ENCODE measurements around the gene SLC37A3.
"Not testable (repeated sequence)": the region's sequence is repeated elsewhere in the genome, so short reads cannot be mapped to it uniquely, and the experiment has no call there.

The SLC37A3 gene

GRCh38 chr7:140345426-140345825, 52.9 kb downstream of the SLC37A3 start:
- DNase-seq: no peak

GRCh38 chr7:140342727-140343514, 55.4 kb downstream of the SLC37A3 start:
- DNase-seq: no peak

- not testable (repeated sequence) for DNase-seq
Observed at GRCh38 chr7:140338959-140339358, 59.4 kb downstream of the SLC37A3 start.

GRCh38 chr7:140334341-140335057, 63.8 kb downstream of the SLC37A3 start:
- DNase-seq: no peak

GRCh38 chr7:140333686-140334085, 64.6 kb downstream of the SLC37A3 start:
- DNase-seq: no peak

- no peak for DNase-seq
Observed at GRCh38 chr7:140333223-140333622, 65.1 kb downstream of the SLC37A3 start.

GRCh38 chr7:140330595-140330994, 67.7 kb downstream of the SLC37A3 start:
- DNase-seq: no peak

- no peak for DNase-seq
Observed at GRCh38 chr7:140330128-140330527, 68.2 kb downstream of the SLC37A3 start.

GRCh38 chr7:140327261-140327661, 71.1 kb downstream of the SLC37A3 start:
- no peak for DNase-seq

- DNase-seq: peak; percentile 26
Observed at GRCh38 chr7:140326116-140326928, 72.0 kb downstream of the SLC37A3 start.

- no peak for DNase-seq
Observed at GRCh38 chr7:140325600-140325999, 72.7 kb downstream of the SLC37A3 start.

GRCh38 chr7:140324714-140325113, 73.6 kb downstream of the SLC37A3 start:
- DNase-seq: no peak

- no peak for DNase-seq
Observed at GRCh38 chr7:140322759-140323158, 75.6 kb downstream of the SLC37A3 start.

- DNase-seq: not testable (repeated sequence)
Observed at GRCh38 chr7:140320078-140320477, 78.3 kb downstream of the SLC37A3 start.

- DNase-seq: no peak
Observed at GRCh38 chr7:140317999-140318398, 80.3 kb downstream of the SLC37A3 start.

GRCh38 chr7:140317597-140317996, 80.7 kb downstream of the SLC37A3 start:
- no peak for DNase-seq

GRCh38 chr7:140316165-140316661, 82.1 kb downstream of the SLC37A3 start:
- DNase-seq: no peak

- DNase-seq: no peak
Observed at GRCh38 chr7:140315498-140316164, 82.7 kb downstream of the SLC37A3 start.

- no peak for DNase-seq
Observed at GRCh38 chr7:140314573-140315480, 83.5 kb downstream of the SLC37A3 start.

GRCh38 chr7:140312141-140312846, 86.0 kb downstream of the SLC37A3 start:
- no peak for DNase-seq

- DNase-seq: not testable (repeated sequence)
Observed at GRCh38 chr7:140311128-140311527, 87.2 kb downstream of the SLC37A3 start.
